Measurements from ENCODE around the gene ZNF146.
"Not testable (repeated sequence)": the region's sequence is repeated elsewhere in the genome, so short reads cannot be mapped to it uniquely, and the experiment has no call there.

The ZNF146 gene

DNA sequence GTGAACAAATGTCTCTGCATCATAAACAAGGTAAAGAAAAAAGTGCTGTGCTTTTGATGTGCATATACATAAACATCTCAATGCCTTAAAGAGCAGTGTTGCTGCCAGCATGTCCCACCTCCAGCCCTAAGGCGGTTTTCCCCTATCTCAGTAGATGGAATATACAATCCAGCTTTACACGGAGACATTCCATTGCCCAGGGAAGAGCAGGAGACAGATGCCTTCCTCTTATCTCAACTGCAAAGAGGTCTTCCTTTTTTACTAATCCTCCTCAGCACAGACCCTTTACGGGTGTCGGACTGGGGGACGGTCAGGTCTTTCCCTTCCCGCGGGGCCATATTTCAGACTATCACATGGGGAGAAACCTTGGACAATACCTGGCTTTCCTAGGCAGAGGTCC, 18.7 kb downstream of the ZNF146 start:
- not testable (repeated sequence) for DNase-seq (ENCODE audit: low read depth in 2 of 2)

DNA sequence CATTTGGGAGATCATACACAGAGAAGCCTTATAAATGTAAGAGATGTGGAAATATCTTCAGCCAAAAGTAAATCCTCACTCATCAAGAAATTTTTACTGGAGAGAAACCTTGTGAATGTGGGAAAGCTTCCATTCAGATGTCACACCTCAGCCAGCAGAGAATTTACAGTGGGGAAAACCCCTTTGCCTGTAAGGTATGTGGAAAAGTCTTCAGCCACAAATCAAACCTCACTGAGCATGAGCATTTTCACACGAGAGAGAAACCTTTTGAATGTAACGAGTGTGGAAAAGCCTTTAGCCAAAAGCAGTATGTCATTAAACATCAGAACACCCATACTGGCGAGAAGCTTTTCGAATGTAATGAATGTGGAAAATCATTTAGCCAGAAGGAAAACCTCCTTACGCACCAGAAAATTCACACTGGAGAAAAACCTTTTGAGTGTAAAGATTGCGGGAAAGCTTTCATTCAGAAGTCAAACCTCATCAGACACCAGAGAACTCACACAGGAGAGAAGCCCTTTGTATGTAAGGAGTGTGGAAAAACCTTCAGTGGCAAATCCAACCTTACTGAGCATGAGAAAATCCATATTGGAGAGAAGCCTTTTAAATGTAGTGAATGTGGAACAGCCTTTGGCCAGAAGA, 21.5 kb downstream of the ZNF146 start:
- DNase-seq (ENCODE audit: low read depth in 2 of 2) = no peak

DNA sequence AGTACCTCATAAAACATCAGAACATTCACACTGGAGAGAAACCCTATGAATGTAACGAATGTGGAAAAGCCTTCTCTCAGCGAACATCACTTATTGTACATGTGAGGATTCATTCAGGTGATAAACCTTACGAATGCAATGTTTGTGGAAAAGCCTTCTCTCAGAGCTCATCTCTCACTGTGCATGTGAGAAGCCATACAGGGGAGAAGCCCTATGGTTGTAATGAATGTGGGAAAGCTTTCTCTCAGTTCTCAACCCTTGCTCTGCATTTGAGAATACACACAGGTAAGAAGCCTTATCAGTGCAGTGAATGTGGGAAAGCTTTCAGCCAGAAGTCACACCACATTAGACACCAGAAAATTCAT, 22.0 kb downstream of the ZNF146 start:
- no peak for DNase-seq (ENCODE audit: low read depth in 2 of 2)

DNA sequence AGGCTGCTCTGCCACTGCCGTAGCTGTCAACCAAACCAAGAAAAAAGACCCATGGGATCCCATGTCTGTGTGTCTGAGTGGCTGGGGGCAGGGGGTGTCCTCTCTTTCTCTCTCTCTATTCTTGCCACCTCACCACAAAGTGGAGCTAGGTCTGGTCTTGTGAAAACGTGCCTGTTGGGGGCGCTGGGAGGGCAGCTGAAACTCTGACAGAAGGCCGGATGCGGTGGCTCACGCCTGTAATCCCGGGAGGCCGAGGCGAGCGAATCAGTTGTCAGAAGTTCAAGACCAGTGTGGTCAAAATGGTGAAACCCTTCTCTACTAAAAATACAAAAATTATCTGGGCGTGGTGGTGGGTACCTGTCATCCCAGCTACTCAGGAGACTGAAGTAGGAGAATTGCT, 29.2 kb downstream of the ZNF146 start:
- no peak for DNase-seq (ENCODE audit: low read depth in 2 of 2)

DNA sequence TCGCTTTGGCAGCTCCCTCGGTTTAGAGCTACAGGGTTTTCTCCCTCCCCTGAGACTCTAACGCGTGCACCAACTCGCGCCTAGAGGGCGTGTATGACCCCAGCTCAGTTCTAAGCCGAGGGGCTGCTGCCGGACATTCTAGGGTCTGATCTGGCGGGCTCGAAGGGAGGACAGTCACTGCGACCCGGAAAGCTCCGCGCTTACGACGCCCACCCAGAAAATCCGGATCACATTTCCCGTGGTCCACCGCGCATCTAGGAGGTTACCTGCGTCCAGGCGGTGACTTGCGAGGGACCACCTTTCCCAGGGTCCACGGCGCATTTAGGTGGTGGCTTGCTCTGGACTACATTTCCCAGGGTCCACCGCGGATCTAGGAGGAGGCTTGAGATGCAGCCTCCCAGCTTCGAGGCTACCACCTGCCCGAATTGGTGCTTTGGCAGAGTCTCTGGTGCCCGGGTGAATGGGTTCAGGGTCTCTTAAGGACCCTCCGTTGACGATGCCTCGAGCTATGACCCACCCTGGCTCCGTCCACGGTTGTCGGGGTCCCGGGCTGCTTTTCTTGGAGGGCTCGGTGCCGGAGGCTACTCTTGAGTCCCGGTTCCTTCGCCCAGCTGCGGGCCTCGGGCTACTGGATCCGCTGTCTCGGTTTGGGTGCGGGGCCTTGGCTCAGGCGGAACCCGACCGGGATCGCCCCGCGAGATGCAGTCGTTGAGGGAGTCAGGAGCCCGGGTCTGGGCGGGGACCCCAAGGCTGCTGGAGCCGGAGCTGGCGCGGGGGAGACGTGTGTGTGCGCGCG, 30.5 kb downstream of the ZNF146 start:
- no peak for DNase-seq (ENCODE audit: low read depth in 2 of 2)

DNA sequence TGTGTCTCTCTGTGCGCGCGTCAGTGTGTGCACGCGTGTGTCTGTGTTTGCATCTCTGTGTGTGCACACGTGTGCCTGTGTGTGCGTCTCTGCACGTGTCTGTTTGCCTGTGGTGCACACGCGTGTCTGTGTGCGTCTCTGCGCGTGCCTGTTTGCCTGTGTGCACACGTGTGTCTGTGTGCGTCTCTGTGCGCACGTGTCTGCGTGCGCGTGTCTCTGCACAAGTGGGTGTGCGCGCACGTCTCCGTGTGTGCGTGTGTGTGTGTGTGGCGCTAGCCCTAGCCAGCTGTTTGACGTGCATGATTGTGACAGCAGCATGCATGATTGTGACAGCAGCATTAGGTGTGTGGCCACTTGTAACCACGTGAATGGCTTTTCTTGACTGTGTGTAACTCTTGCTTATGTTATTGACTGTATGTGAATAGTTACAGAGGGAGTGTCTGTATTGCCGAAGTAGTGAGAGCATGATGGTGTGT, 31.1 kb downstream of the ZNF146 start:
- no peak for DNase-seq (ENCODE audit: low read depth in 2 of 2)

DNA sequence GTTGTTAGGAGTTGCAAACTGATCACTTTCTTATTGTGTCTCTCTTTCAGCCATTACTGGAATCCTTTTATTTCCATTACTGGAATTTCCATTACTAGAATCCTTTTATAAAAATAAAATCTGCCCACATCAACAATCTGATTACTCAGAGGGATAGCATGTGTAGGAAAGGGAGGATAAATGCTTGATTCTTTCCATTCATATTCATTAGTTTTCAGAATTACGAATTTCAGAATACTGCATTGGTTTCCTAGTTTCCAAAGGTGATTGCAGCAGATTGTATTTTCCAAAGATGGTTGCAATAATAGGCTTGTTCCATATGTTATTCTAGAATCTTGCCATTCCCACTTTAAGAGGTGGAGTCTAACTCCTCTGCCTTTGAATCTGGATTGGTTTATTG, 37.1 kb downstream of the ZNF146 start:
- DNase-seq (ENCODE audit: low read depth in 2 of 2) = no peak

DNA sequence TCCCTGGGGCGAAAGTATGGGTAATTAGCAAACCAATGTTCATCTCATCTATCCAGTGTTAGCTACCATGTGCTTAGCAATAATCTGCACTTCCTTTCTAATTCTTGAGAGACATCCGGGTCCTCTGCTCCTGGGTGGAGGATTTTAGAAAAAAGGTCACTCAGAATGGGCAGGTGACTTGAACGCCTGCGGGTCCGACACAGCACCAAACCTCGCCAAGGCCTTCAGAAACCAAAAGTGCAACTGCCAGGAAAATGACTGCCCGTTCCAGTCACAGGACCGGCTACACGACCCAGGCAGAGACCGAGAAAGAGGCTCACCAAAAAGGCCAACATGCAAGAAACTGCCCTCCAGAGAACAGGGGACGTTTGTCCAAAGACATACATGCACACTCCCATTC, 39.9 kb downstream of the ZNF146 start:
- DNase-seq (ENCODE audit: low read depth in 2 of 2) = no peak

DNA sequence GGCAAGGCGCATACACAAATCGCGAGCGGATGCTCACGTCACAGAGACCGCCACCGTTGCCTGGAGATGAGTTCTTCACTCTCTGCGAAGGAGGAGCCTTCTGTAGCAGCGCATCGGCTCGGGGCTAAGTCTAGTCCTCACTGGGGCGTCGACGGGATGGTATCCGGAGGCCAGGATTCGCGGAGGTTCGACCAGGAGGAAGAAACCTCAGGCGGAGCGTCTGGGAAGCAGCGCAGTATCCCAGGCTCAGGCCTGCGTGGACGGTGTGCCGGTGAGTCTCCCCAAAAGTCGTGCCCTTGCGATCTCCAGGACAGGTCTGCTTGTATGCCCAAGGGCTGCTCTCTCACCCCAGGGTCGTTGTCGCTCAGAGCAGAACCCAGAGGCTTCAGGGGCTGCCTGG, 40.4 kb downstream of the ZNF146 start:
- DNase-seq (ENCODE audit: low read depth in 2 of 2) = no peak

DNA sequence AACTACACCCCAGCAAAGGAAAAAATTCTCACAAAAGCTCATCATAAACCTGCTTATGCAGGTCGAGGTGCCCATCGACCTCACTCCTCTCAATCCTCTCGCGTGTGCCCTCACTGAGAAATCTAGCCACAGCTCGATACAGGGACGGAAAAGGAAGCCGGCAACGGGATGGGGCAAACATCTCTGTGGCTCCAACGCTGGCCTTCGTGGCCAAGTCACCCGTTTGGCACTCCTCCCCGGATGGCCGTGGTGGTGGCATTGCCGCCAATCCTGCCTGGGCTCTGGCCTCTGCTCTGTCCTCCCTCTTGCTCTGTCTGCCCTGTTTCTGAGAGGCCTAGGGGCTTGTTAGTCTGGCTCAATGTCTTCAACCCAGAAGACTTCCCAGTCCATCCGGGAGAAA, 41.2 kb downstream of the ZNF146 start:
- no peak for DNase-seq (ENCODE audit: low read depth in 2 of 2)

DNA sequence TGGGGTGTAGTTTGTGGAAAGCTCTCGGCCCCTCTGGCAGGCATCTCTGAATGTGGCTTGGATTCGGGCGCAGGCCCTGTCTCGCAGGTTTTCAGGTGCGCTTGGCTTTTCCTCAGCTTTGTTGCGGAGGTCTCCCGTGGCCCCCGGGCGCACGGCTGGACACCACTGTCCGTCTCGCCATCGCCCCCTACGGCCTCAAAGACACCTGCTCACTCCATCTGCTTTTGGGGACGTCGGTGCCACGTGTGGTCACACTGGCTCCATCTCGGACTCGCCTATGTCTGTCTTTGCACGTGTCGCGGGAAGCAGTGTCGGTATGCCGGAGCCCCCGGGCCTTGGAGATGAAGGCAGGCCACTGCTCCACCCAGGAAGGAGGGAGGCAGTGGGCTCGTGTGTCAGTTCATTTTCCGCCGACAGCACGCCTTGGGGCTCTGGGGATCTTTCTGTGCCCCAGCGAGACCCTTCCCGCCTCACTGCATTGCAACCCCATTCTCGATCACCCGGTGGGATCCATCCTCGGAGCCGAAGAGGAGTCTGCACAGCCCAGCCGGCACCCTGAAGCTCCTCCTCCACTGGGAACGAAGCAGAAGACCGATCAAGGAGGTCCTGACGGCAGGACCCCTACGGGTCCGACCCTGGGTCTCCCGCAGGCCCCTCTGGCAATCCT, 42.1 kb downstream of the ZNF146 start:
- no peak for DNase-seq (ENCODE audit: low read depth in 2 of 2)

DNA sequence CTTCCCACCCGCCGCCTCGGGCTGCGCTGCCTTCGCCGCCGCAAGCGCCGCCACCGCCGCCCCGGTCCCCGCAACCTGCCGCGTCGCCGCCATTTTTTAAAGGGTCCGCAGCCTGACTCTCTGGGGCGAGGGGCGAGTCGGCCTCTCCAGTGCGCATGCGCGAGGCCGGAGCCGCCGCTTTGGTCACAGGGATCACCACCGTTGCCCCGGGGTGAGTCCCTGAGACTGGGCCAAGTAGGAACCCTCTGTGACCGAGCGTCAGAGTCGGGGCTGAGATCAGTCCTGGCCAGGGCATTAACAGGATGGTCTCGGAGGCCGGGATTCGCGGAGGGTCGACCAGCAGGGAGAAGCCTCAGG, 42.6 kb downstream of the ZNF146 start:
- DNase-seq (ENCODE audit: low read depth in 2 of 2) = no peak

DNA sequence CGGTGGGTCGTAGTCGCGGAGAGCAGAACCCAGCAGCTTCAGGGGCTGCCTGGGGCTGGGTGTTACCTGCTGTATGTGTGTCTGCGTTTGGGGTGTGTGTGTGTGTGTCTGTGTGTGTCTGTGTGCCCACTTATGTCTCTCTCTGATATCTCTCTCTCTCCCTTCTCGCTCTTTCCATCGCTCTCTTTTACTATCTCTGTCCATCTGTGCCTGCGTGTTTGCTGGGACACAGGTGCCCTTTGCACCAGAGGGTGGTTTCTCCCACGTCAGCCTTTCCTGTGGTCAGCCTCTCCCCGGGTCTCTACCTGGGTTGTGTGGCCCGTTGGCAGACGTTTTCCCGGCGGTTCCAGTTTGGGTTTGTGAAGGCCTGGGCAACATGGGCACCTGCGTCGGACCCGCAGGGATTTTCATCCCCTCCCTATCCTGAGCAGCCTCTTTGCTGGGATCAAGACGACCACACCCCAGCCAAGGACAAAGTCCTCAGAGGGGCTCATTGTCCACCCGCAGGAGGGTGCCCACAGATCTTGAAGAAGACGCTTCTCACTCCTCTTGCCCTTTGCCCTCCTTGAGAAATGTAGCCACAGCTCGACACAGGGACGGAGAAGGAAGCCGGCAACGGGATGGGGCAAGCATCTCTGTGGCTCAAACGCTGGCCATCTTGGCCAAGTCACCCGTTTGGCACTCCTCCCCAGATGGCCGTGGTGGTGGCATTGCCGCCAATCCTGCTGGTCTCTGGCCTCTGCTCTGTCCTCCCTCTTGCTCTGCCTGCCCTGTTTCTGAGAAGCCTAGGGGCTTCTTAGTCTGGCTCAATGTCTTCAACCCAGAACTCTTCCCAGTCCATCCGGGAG, 43.3 kb downstream of the ZNF146 start:
- DNase-seq (ENCODE audit: low read depth in 2 of 2) = no peak

DNA sequence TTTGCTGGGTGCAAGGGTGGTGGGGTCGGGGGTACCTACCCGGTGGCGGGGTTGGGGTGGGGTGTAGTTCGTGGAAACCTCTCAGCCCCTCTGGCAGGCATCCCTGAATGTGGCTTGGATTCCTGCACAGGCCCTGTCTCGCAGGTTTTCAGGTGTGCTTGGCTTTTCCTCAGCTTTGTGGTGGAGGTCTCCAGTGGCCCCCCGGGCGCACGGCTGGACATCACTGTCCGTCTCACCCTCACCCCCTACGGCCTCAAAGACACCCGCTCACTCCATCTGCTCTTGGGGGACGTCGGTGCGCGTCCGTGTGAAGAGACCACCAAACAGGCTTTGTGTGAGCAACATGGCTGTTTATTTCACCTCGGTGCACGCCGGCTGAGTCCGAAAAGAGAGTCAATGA, 44.3 kb downstream of the ZNF146 start:
- no peak for DNase-seq (ENCODE audit: low read depth in 2 of 2)

DNA sequence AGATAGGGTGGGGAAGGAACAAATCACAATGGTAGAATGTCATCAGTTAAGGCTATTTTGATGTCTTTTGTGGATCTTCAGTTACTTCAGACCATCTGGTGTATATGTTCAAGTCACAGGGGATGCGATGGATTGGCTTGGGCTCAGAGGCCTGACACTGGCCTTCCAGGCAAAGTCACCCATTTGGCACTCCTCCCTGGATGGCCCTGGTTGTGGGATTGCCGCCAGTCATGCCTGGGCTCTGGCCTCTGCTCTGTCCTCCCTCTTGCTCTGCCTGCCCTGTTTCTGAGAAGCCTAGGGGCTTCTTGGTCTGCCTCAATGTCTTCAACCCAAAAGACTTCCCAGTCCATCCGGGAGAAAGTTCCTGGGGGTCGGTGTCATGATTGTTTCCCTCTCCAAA, 50.2 kb downstream of the ZNF146 start:
- DNase-seq (ENCODE audit: low read depth in 2 of 2) = no peak

DNA sequence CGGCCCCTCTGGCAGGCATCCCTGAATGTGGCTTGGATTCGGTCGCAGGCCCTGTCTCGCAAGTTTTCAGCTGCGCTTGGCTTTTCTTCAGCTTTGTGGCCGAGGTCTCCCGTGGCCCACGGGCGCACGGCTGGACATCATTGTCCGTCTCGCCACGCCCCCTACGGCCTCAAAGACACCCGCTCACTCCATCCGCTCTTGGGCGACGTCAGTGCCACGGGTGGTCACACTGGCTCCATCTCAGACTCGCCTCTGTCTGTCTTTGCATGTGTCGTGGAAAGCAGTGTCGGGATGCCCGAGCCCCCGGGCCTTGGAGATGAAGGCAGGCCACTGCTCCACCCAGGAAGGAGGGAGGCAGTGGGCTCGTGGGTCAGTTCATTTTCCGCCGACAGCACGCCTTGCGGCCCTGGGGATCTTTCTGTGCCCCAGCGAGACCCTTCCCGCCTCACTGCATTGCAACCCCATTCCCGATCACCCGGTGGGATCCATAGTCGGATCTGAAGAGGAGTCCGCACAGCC, 51.0 kb downstream of the ZNF146 start:
- DNase-seq (ENCODE audit: low read depth in 2 of 2) = no peak

DNA sequence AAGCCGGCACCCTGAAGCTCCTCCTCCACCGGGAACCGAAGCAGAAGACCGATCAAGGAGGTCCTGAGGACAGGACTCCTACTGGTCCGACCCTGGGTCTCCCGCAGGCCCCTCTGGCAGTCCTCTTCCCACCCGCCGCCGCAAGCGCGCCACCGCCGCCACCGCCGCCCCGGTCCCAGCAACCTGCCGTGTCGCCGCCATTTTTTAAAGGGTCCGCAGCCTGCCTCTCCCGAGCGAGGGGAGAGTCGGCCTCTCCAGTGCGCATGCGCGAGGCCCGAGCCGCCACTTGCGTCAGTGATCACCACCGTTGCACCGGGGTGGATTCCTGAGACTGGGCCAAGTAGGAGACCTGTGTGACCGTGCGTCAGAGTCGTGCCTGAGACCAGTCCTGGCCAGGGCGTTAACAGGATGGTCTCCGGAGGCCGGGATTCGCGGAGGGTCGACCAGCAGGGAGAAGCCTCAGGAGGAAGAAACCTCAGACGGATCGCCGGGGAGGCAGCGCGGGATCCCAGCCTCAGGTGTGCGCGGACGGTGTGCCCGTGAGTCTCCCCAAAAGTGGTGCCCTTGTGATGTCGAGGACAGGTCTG, 51.6 kb downstream of the ZNF146 start:
- DNase-seq (ENCODE audit: low read depth in 2 of 2) = no peak

DNA sequence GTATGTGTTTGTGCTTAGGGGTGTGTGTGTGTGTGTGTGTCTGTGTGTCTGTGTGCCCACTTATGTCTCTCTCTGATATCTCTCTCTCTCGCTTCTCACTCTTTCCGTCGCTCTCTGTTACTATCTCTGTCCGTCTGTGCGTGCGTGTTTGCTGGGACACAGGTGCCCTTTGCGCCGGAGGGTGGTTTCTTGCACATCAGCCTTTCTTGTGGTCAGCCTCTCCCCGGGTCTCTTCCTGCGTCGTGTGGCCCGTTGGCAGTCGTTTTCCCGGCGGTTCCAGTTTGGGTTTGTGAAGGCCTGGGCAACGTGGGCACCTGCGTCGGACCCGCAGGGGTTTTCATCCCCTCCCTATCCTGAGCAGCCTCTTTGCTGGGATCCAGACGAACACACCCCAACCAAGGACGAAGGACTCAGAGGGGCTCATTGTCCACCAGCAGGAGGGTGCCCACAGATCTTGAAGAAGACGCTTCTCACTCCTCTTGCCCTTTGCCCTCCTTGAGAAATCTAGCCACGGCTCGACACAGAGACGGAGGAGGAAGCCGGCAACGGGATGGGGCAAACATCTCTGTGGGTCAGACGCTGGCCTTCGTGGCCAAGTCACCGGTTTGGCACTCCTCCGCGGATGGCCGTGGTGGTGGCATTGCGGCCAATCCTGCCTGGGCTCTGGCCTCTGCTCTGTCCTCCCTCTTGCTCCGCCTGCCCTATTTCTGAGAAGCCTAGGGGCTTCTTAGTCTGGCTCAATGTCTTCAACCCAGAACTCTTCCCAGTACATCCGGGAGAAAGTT, 52.3 kb downstream of the ZNF146 start:
- no peak for DNase-seq (ENCODE audit: low read depth in 2 of 2)

DNA sequence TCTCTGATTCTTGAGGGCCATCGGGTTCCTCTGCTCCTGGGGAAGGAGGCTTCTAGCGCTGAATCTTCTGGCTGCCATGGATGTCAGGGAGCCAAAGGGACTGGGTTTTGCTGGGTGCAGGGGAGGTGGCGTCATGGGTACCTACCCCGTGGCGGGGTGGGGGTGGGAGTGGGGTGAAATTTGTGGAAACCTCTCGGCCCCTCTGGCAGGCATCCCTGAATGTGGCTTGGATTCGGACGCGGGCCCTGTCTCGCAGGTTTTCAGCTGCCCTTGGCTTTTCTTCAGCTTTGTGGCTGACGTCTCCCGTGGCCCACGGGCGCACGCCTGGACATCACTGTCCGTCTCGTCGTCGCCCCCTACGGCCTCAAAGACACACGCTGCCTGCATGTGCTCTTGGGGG, 53.2 kb downstream of the ZNF146 start:
- not testable (repeated sequence) for DNase-seq (ENCODE audit: low read depth in 2 of 2)

DNA sequence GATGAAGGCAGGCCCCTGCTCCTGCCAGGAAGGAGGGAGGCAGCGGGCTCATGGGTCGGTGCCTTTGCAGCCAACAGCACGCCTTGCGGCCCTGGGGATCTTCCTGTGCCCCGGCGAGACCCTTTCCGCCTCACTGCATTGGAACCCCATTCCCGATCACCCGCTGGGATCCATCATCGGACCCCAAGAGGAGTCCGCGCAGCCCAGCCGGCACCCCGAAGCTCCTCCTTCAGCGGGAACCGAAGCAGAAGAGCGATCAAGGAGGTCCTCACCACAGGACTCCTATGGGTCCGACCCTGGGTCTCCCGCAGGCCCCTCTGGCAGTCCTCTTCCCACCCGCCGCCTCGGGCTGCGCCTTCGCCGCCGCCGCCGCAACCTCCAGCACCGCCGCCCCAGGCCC, 53.7 kb downstream of the ZNF146 start:
- not testable (repeated sequence) for DNase-seq (ENCODE audit: low read depth in 2 of 2)

DNA sequence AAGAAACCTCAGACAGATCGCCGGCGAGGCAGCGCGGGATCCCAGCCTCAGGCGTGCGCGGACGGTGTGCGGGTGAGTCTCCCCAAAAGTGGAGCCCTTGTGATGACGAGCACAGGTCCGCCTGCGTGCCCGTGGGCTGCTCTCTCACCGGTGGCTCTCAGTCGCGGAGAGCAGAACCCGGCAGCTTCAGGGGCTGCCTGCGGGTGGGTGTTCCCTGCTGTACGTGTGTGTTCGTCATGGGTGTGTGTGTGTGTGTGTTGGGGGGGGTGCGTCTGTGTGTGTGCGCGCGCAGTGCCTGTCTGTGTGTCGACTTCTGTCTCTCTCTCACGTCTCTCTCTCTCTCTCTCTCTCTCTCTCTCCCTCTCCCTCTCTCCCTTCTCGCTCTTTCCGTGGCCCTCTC, 54.4 kb downstream of the ZNF146 start:
- DNase-seq (ENCODE audit: low read depth in 2 of 2) = not testable (repeated sequence)
